ENCODE results near the gene PCDH19. TPM values are rescaled to one million over a fixed set of nuclear protein-coding genes. Genes with fewer than 3 reads are reported as not detected.

PCDH19 gene
- total and polyA plus RNA-seq, 2 experiments from 2014 or later, result 0.16 to 0.54 TPM

GRCh38 chrX:100340491-100341141, 69.5 kb downstream of the PCDH19 start:
- no peaks in the 10 kb centered on the region for H4K20me1 ChIP-seq (ENCODE audit: insufficient read depth)

GRCh38 chrX:100328351-100328750, 81.7 kb downstream of the PCDH19 start:
- Histone ChIP-seq H3K4me3 (no peak overlapping the region), H2AFZ (no peak overlapping the region), H3F3A (ENCODE audit: insufficient read depth) (no peaks in the 10 kb centered on the region), H3K4me1 (ENCODE audit: insufficient read depth) (no peaks in the 10 kb centered on the region), H3K4me2 (ENCODE audit: unreplicated experiment) (no peak overlapping the region), H3K36me3 (ENCODE audit: low read depth) (no peaks in the 10 kb centered on the region), H3K27ac (no peak overlapping the region), H3K9me3 (ENCODE audit: low read depth) (no peaks in the 10 kb centered on the region), H4K20me1 (ENCODE audit: insufficient read depth) (no peaks in the 10 kb centered on the region), H3K79me2 (ENCODE audit: insufficient read depth) (no peaks in the 10 kb centered on the region), H3K9ac (no peak overlapping the region), H3K9me2 (ENCODE audit: insufficient read depth) (no peaks in the 10 kb centered on the region), H3K27me3 (replicated peaks; ENCODE audit: insufficient read depth) (no peaks in the 10 kb centered on the region)
- 53 to 54% methylated on average over 6 of the region's 6 CpGs for WGBS, 2 experiments (ENCODE audit: low coverage in 1 of 2, low lambda C conversion rate in 2 of 2, missing lambda C conversion rate in 2 of 2)
- no peak for DNase-seq
- in situ Hi-C loops (cut with MboI), result no loop called here
- no peak for TF ChIP-seq EZH2 (IDR thresholded peaks at IDR 0.05; ENCODE audit: insufficient read depth, poor library complexity, severe bottlenecking)
- TF ChIP-seq EZH2phosphoT487 (IDR thresholded peaks at IDR 0.05; ENCODE audit: insufficient read depth, low read depth), result no peak

More at GRCh38 chrX:100340491-100341141, 69.5 kb downstream of the PCDH19 start:
- H2AFZ ChIP-seq, result no peak overlapping the region
- H3F3A ChIP-seq (ENCODE audit: insufficient read depth), result no peaks in the 10 kb centered on the region
- TF ChIP-seq EZH2 (IDR thresholded peaks at IDR 0.05; ENCODE audit: insufficient read depth, poor library complexity, severe bottlenecking) (no peak), EZH2phosphoT487 (IDR thresholded peaks at IDR 0.05; ENCODE audit: insufficient read depth, low read depth) (no peak)
- in situ Hi-C loops (cut with MboI), result no loop called here
- no peaks in the 10 kb centered on the region for H3K4me1 ChIP-seq (ENCODE audit: insufficient read depth)
- no peaks in the 10 kb centered on the region for H3K27me3 ChIP-seq (replicated peaks; ENCODE audit: insufficient read depth)
- H3K9me2 ChIP-seq (ENCODE audit: insufficient read depth), result no peaks in the 10 kb centered on the region
- no peak overlapping the region for H3K27ac ChIP-seq
- H3K9ac ChIP-seq, result no peak overlapping the region
- DNase-seq, result no peak
- H3K4me2 ChIP-seq (ENCODE audit: unreplicated experiment), result no peak overlapping the region
- no peak overlapping the region for H3K4me3 ChIP-seq
- no peaks in the 10 kb centered on the region for H3K9me3 ChIP-seq (ENCODE audit: low read depth)
- no peaks in the 10 kb centered on the region for H3K36me3 ChIP-seq (ENCODE audit: low read depth)
- H3K79me2 ChIP-seq (ENCODE audit: insufficient read depth), result no peaks in the 10 kb centered on the region

GRCh38 chrX:100319716-100320115, 90.4 kb downstream of the PCDH19 start:
- H3K27ac ChIP-seq, result no peak overlapping the region
- no peak overlapping the region for H3K4me2 ChIP-seq (ENCODE audit: unreplicated experiment)
- no peaks in the 10 kb centered on the region for H3F3A ChIP-seq (ENCODE audit: insufficient read depth)
- DNase-seq, result peak; percentile 23
- H3K4me3 ChIP-seq, result no peak overlapping the region
- H3K9me2 ChIP-seq (ENCODE audit: insufficient read depth), result no peaks in the 10 kb centered on the region
- TF ChIP-seq EZH2phosphoT487 (IDR thresholded peaks at IDR 0.05; ENCODE audit: insufficient read depth, low read depth) (no peak), EZH2 (IDR thresholded peaks at IDR 0.05; ENCODE audit: insufficient read depth, poor library complexity, severe bottlenecking) (no peak)
- no peaks in the 10 kb centered on the region for H3K9me3 ChIP-seq (ENCODE audit: low read depth)
- no peak overlapping the region for H2AFZ ChIP-seq
- WGBS, 2 experiments (ENCODE audit: low coverage in 1 of 2, low lambda C conversion rate in 2 of 2, missing lambda C conversion rate in 2 of 2), result 0% methylated on average over 2 of the region's 2 CpGs
- H3K36me3 ChIP-seq (ENCODE audit: low read depth), result no peaks in the 10 kb centered on the region
- no peaks in the 10 kb centered on the region for H3K79me2 ChIP-seq (ENCODE audit: insufficient read depth)
- H3K9ac ChIP-seq, result no peak overlapping the region
- peaks cover 30% of the 10 kb centered on the region for H3K4me1 ChIP-seq (ENCODE audit: insufficient read depth)
- H3K27me3 ChIP-seq (replicated peaks; ENCODE audit: insufficient read depth), result no peaks in the 10 kb centered on the region
- H4K20me1 ChIP-seq (ENCODE audit: insufficient read depth), result no peaks in the 10 kb centered on the region
- in situ Hi-C loops (cut with MboI), result no loop called here

- Histone ChIP-seq H3K27me3 (replicated peaks; ENCODE audit: insufficient read depth) (no peaks in the 10 kb centered on the region), H3K36me3 (ENCODE audit: low read depth) (no peaks in the 10 kb centered on the region), H3K9ac (no peak overlapping the region), H4K20me1 (ENCODE audit: insufficient read depth) (no peaks in the 10 kb centered on the region), H3K4me2 (ENCODE audit: unreplicated experiment) (no peak overlapping the region), H3K4me3 (no peak overlapping the region), H3F3A (ENCODE audit: insufficient read depth) (no peaks in the 10 kb centered on the region), H2AFZ (no peak overlapping the region), H3K9me2 (ENCODE audit: insufficient read depth) (no peaks in the 10 kb centered on the region), H3K4me1 (ENCODE audit: insufficient read depth) (peaks cover 30% of the 10 kb centered on the region), H3K79me2 (ENCODE audit: insufficient read depth) (no peaks in the 10 kb centered on the region), H3K27ac (no peak overlapping the region), H3K9me3 (ENCODE audit: low read depth) (no peaks in the 10 kb centered on the region)
- 3 to 14% methylated on average over 3 of the region's 3 CpGs for WGBS, 2 experiments (ENCODE audit: low coverage in 1 of 2, low lambda C conversion rate in 2 of 2, missing lambda C conversion rate in 2 of 2)
- TF ChIP-seq EZH2phosphoT487 (IDR thresholded peaks at IDR 0.05; ENCODE audit: insufficient read depth, low read depth), result no peak
- no peak for TF ChIP-seq EZH2 (IDR thresholded peaks at IDR 0.05; ENCODE audit: insufficient read depth, poor library complexity, severe bottlenecking)
- in situ Hi-C loops (cut with MboI), result no loop called here
- DNase-seq, result peak; percentile 62
Measured at GRCh38 chrX:100316987-100317386, 93.1 kb downstream of the PCDH19 start.

- no peaks in the 10 kb centered on the region for H3K9me2 ChIP-seq (ENCODE audit: insufficient read depth)
- H3K27me3 ChIP-seq (replicated peaks; ENCODE audit: insufficient read depth), result no peaks in the 10 kb centered on the region
- H3K9ac ChIP-seq, result no peak overlapping the region
- no peak overlapping the region for H2AFZ ChIP-seq
- H3F3A ChIP-seq (ENCODE audit: insufficient read depth), result no peaks in the 10 kb centered on the region
- no peaks in the 10 kb centered on the region for H3K36me3 ChIP-seq (ENCODE audit: low read depth)
- WGBS, 2 experiments (ENCODE audit: low coverage in 1 of 2, low lambda C conversion rate in 2 of 2, missing lambda C conversion rate in 2 of 2), result 24 to 46% methylated on average over 3 of the region's 3 CpGs
- H3K9me3 ChIP-seq (ENCODE audit: low read depth), result no peaks in the 10 kb centered on the region
- DNase-seq, result peak; percentile 34
- no peaks in the 10 kb centered on the region for H4K20me1 ChIP-seq (ENCODE audit: insufficient read depth)
- no peak overlapping the region for H3K4me2 ChIP-seq (ENCODE audit: unreplicated experiment)
- no peak overlapping the region for H3K27ac ChIP-seq
- TF ChIP-seq EZH2 (IDR thresholded peaks at IDR 0.05; ENCODE audit: insufficient read depth, poor library complexity, severe bottlenecking) (no peak), EZH2phosphoT487 (IDR thresholded peaks at IDR 0.05; ENCODE audit: insufficient read depth, low read depth) (no peak)
- no peaks in the 10 kb centered on the region for H3K79me2 ChIP-seq (ENCODE audit: insufficient read depth)
- H3K4me3 ChIP-seq, result no peak overlapping the region
- in situ Hi-C loops (cut with MboI), result no loop called here
- peaks cover 30% of the 10 kb centered on the region for H3K4me1 ChIP-seq (ENCODE audit: insufficient read depth)
Measured at GRCh38 chrX:100315566-100315965, 94.5 kb downstream of the PCDH19 start.
